Suprapubic skin (tissue), 4 donors: ENCODE measurements around the gene CD63. TPM values are rescaled to one million over a fixed set of nuclear protein-coding genes. Genes with fewer than 3 reads are reported as not detected.

Experiments used
- DNase-seq, 2 donors: peaks; one replicate each; pipeline ENCODE4 v3.0.0-alpha.2; 2019; ENCODE audit warnings: low spot score in 2 of 2
- H3K27ac ChIP-seq: fragments of 200-600 bp; sonication (generic); one replicate; pipeline ENCODE4 v1.5.1; 2019
- H3K27me3 ChIP-seq: fragments of 200-600 bp; sonication (generic); one replicate; pipeline ENCODE4 v1.5.1; 2019
- H3K36me3 ChIP-seq: fragments of 200-600 bp; sonication (generic); one replicate; pipeline ENCODE4 v1.5.1; 2019
- H3K4me1 ChIP-seq: fragments of 200-600 bp; sonication (generic); one replicate; pipeline ENCODE4 v1.5.1; 2019
- H3K4me3 ChIP-seq: fragments of 200-600 bp; sonication (generic); one replicate; pipeline ENCODE4 v1.5.1; 2019; ENCODE audit warnings: mild to moderate bottlenecking
- H3K9me3 ChIP-seq: fragments of 200-600 bp; sonication (generic); one replicate; pipeline ENCODE4 v1.5.1; 2019
- EP300 ChIP-seq: sonication (generic); formaldehyde crosslinking; IDR thresholded peaks from one replicate; pipeline ENCODE4 v1.6.1; 2017; ENCODE audit warnings: antibody characterized with exemption
- POLR2A ChIP-seq, 2 donors: fragments of 450-650 bp; IDR thresholded peaks; one replicate each; pipeline ENCODE4 v1.6.1; 2017; ENCODE audit warnings: antibody characterized with exemption in 2 of 2, mild to moderate bottlenecking in 2 of 2, moderate library complexity in 2 of 2
- POLR2AphosphoS5 ChIP-seq, 3 donors: sonication (generic); formaldehyde crosslinking; IDR thresholded peaks; one replicate each; pipeline ENCODE4 v1.6.1; 2017; ENCODE audit warnings: antibody characterized with exemption in 3 of 3
- WGBS: methylation state at CpG from one replicate; pipeline ENCODE4 v1.1.5; 2018; 5-methylcytosine and 5-hydroxymethylcytosine counted together
- total RNA-seq, 4 donors: library from RNA; depleted of rRNA; stranded (reverse); fragments of >200 nt; gene quantifications; one replicate each; pipeline ENCODE4 v1.1.0, GENCODE V29; 2016
- TF ChIP-seq, protein P1 (sequence below), 2 donors: fragments of 200-600 bp in 1 of 2; fragments of 450-650 bp in 1 of 2; sonication (generic) in 1 of 2; IDR thresholded peaks; one replicate each; pipeline ENCODE4 v1.5.1; 2016 to 2019; ENCODE audit warnings: antibody characterized with exemption in 2 of 2, mild to moderate bottlenecking in 1 of 2, moderate library complexity in 1 of 2

Gene CD63
- total RNA-seq, 4 donors from 2014 or later = 176 to 303 (median 193) TPM

DNA sequence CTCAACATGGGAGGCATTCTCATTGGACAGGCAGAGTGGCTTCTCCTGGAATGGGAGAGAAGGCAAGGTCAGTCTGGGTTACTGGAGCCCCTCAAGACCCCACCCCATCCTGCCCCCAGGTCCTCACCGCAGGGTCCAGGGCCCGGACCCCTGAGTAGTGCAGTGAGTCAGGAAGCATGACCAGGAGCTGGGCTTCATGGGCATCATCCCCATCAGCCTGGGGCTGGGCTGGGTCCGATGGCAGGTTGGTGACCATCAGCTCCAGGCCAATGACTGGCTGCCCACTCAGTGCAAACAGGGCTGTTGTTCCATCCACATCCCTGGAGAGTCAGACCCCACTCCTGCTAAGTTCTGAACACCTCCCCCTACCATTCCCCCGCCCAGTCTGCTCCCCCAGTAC is 34.2 kb downstream of the CD63 start:
- DNase-seq = peak in 1 of 2 donors; percentile 44
- TF ChIP-seq, protein P1, sequence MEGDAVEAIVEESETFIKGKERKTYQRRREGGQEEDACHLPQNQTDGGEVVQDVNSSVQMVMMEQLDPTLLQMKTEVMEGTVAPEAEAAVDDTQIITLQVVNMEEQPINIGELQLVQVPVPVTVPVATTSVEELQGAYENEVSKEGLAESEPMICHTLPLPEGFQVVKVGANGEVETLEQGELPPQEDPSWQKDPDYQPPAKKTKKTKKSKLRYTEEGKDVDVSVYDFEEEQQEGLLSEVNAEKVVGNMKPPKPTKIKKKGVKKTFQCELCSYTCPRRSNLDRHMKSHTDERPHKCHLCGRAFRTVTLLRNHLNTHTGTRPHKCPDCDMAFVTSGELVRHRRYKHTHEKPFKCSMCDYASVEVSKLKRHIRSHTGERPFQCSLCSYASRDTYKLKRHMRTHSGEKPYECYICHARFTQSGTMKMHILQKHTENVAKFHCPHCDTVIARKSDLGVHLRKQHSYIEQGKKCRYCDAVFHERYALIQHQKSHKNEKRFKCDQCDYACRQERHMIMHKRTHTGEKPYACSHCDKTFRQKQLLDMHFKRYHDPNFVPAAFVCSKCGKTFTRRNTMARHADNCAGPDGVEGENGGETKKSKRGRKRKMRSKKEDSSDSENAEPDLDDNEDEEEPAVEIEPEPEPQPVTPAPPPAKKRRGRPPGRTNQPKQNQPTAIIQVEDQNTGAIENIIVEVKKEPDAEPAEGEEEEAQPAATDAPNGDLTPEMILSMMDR (IDR thresholded peaks at IDR 0.05) = no peak
- TF ChIP-seq POLR2A (IDR thresholded peaks at IDR 0.05) = no peak
- TF ChIP-seq POLR2AphosphoS5 (IDR thresholded peaks at IDR 0.05) = no peak
- no peak for TF ChIP-seq EP300
- no peaks in the 10 kb centered on the region for H3K27me3 ChIP-seq
- H3K4me3 ChIP-seq = no peak overlapping the region
- no peaks in the 10 kb centered on the region for H3K4me1 ChIP-seq
- 100% methylated on average over 4 of the region's 4 CpGs for WGBS
- peaks cover 6% of the 10 kb centered on the region for H3K36me3 ChIP-seq
- H3K9me3 ChIP-seq = no peaks in the 10 kb centered on the region
- no peak overlapping the region for H3K27ac ChIP-seq

DNA sequence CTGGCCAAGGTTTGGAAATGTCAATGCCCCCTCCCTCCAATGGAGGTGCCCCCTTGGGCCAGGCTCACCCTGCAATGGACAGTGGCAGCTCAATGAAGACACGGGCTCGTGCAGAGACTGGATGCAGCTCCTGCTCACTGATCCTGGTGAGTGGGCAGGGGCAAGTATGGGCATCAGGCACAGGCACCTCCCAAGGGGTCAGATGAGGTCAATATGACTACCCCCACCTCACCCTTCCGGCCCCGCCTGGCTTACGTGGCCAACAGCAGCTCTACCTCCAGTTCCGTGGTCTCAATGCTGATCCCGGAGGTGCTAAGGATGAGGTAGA is 34.7 kb downstream of the CD63 start:
- Histone ChIP-seq H3K4me1 (no peaks in the 10 kb centered on the region), H3K9me3 (no peaks in the 10 kb centered on the region), H3K4me3 (no peak overlapping the region), H3K27ac (no peak overlapping the region), H3K36me3 (peaks cover 6% of the 10 kb centered on the region), H3K27me3 (no peaks in the 10 kb centered on the region)
- DNase-seq = peak in 1 of 2 donors; percentile 48
- TF ChIP-seq, protein P1 (IDR thresholded peaks at IDR 0.05) = no peak
- no peak for TF ChIP-seq POLR2AphosphoS5 (IDR thresholded peaks at IDR 0.05)
- TF ChIP-seq EP300 = no peak
- TF ChIP-seq POLR2A (IDR thresholded peaks at IDR 0.05) = no peak
- 97% methylated on average over 5 of the region's 7 CpGs for WGBS

DNA sequence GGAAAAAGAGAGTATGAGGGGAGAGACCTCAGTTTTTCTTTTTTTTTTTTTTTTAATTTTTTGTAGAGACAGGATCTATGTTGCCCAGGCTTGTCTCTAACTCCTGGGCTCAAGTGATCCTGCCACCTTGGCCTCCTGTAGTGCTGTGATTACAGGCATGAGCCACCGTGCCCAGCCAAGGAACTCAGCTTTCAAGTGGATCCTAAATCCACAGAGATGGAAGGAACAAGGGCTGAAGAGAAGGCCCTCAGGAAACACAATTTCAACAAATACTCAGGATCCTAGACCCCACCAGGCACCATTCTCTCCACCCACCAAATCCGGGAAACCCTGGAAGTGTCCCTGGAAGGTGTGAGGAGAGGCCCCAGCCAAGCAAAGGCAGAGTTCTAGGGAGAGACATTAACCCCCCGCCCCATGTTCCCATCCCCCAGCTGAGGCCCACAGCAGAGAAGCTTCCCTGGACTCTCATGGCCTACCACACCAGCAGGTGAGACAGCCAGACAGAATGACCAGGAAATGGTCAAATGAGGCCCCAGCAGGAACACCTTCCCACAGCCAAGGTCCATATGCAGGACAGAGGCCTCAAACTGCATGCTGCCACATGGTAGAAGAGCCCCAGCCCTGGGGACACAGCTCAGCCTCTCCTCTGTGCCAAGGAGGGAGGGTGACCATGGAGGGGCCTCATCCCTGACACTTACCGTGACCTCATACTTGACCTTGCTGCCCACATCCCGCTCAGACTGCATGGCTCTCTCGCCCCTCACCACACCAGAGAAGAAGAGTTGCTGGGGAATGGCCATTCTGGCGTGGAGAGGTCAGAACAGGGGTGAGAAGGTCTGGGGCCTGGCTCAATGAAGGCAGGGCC is 35.3 kb downstream of the CD63 start:
- DNase-seq = peak in 1 of 2 donors; percentile 42

GRCh38 chr12:55692631-55693322 is 36.0 kb downstream of the CD63 start:
- DNase-seq = peak in 1 of 2 donors; percentile 36
- Histone ChIP-seq H3K9me3 (no peaks in the 10 kb centered on the region), H3K27me3 (no peaks in the 10 kb centered on the region), H3K36me3 (peaks cover 6% of the 10 kb centered on the region), H3K4me1 (no peaks in the 10 kb centered on the region), H3K27ac (no peak overlapping the region), H3K4me3 (no peak overlapping the region)
- TF ChIP-seq POLR2AphosphoS5 (IDR thresholded peaks at IDR 0.05) (no peak), EP300 (no peak), POLR2A (IDR thresholded peaks at IDR 0.05) (no peak)
- TF ChIP-seq, protein P1 (IDR thresholded peaks at IDR 0.05) = no peak
- 91% methylated on average over 12 of the region's 12 CpGs for WGBS

More for the DNA sequence above, 35.3 kb downstream of the CD63 start:
- Histone ChIP-seq H3K27ac (no peak overlapping the region), H3K27me3 (no peaks in the 10 kb centered on the region), H3K36me3 (peaks cover 6% of the 10 kb centered on the region), H3K4me1 (no peaks in the 10 kb centered on the region), H3K9me3 (no peaks in the 10 kb centered on the region), H3K4me3 (no peak overlapping the region)
- TF ChIP-seq, protein P1 (IDR thresholded peaks at IDR 0.05) = no peak
- TF ChIP-seq POLR2AphosphoS5 (IDR thresholded peaks at IDR 0.05) (no peak), POLR2A (IDR thresholded peaks at IDR 0.05) (no peak), EP300 (no peak)
- WGBS = 71% methylated on average over 3 of the region's 7 CpGs
